H7 (cell line): Measurements from ENCODE around the gene PLCB4. TPM values are rescaled to one million over a fixed set of nuclear protein-coding genes. Genes with fewer than 3 reads are reported as not detected.
A peak's percentile ranks its signal among the peaks of the same experiment; 100 is the strongest.

Source experiments
- DNase-seq: peaks from one replicate; pipeline ENCODE4 v3.0.0; 2012
- H3K27me3 ChIP-seq: 2 replicates; pipeline ENCODE4 v1.6.0; 2011; ENCODE audit warnings: mild to moderate bottlenecking, low read length; ENCODE audit not compliant: control insufficient read depth, insufficient read depth
- H3K36me3 ChIP-seq: replicated peaks from 2 replicates; pipeline ENCODE4 v1.5.1; 2011; ENCODE audit warnings: low read length; ENCODE audit not compliant: control insufficient read depth, insufficient read depth
- H3K4me3 ChIP-seq: 2 replicates; pipeline ENCODE4 v1.5.1; 2011; ENCODE audit warnings: low read depth, mild to moderate bottlenecking, control low read depth, low read length, moderate library complexity; ENCODE audit not compliant: insufficient read depth
- total RNA-seq: library from RNA; depleted of rRNA; stranded (reverse); fragments of >200 nt; shearing (Covaris generic); gene quantifications from 2 replicates; pipeline ENCODE4 v1.2.3, GENCODE V29; 2014

Gene PLCB4
- total RNA-seq, 1 experiment from 2014 or later: 3.4 TPM

- no peak overlapping the region for H3K4me3 ChIP-seq
- peaks cover 63% of the 10 kb centered on the region for H3K27me3 ChIP-seq
- no peaks in the 10 kb centered on the region for H3K36me3 ChIP-seq
- DNase-seq: peak; percentile 74
These were observed 438.1 kb downstream of the PLCB4 start for GRCh38 chr20:9506964-9507369.

- peak; percentile 73 for DNase-seq
- H3K36me3 ChIP-seq: no peaks in the 10 kb centered on the region
- no peak overlapping the region for H3K4me3 ChIP-seq
- peaks cover 70% of the 10 kb centered on the region for H3K27me3 ChIP-seq
These were observed 438.8 kb downstream of the PLCB4 start for GRCh38 chr20:9507544-9508239.

GRCh38 chr20:9508240-9508661, 439.4 kb downstream of the PLCB4 start:
- H3K4me3 ChIP-seq: no peak overlapping the region; the same call in 1 of the 2 replicates
- H3K36me3 ChIP-seq: no peaks in the 10 kb centered on the region
- peaks cover 75% of the 10 kb centered on the region for H3K27me3 ChIP-seq
- peak; percentile 74 for DNase-seq

GRCh38 chr20:9508696-9509178, 439.9 kb downstream of the PLCB4 start:
- H3K27me3 ChIP-seq: peaks cover 79% of the 10 kb centered on the region
- peak overlapping the region; percentile 6; the same call in 1 of the 2 replicates for H3K4me3 ChIP-seq
- peak; percentile 66 for DNase-seq
- no peaks in the 10 kb centered on the region for H3K36me3 ChIP-seq

- DNase-seq: peak; percentile 15
- Histone ChIP-seq H3K36me3 (no peaks in the 10 kb centered on the region), H3K4me3 (no peak overlapping the region), H3K27me3 (peaks cover 84% of the 10 kb centered on the region)
These were observed 440.4 kb downstream of the PLCB4 start for GRCh38 chr20:9509246-9509645.

GRCh38 chr20:9510911-9511310, 442.0 kb downstream of the PLCB4 start:
- Histone ChIP-seq H3K27me3 (peaks cover 93% of the 10 kb centered on the region), H3K36me3 (no peaks in the 10 kb centered on the region), H3K4me3 (no peak overlapping the region)
- no peak for DNase-seq

GRCh38 chr20:9514072-9514460, 445.2 kb downstream of the PLCB4 start:
- DNase-seq: peak; percentile 33
- H3K36me3 ChIP-seq: no peaks in the 10 kb centered on the region
- H3K4me3 ChIP-seq: peak overlapping the region; percentile 49
- peaks cover 91% of the 10 kb centered on the region for H3K27me3 ChIP-seq

GRCh38 chr20:9514461-9515213, 445.8 kb downstream of the PLCB4 start, which contains the start of gene LAMP5:
TSS of gene LAMP5 (plus strand) at chr20:9514590. CDS start at chr20:9514853, 263 bp downstream.
- Histone ChIP-seq H3K36me3 (no peaks in the 10 kb centered on the region), H3K27me3 (peaks cover 87% of the 10 kb centered on the region), H3K4me3 (peak within 1 kb of the TSS; percentile 49)
- DNase-seq: peak; percentile 85

GRCh38 chr20:9515214-9515585, 446.3 kb downstream of the PLCB4 start:
- no peaks in the 10 kb centered on the region for H3K36me3 ChIP-seq
- peak; percentile 31 for DNase-seq
- peak overlapping the region; percentile 49; the same call in 1 of the 2 replicates for H3K4me3 ChIP-seq
- peaks cover 84% of the 10 kb centered on the region for H3K27me3 ChIP-seq

- H3K27me3 ChIP-seq: peaks cover 83% of the 10 kb centered on the region
- DNase-seq: peak; percentile 71
These were observed 446.9 kb downstream of the PLCB4 start for GRCh38 chr20:9515741-9516233.

GRCh38 chr20:9516234-9516871, 447.5 kb downstream of the PLCB4 start:
- H3K36me3 ChIP-seq: no peaks in the 10 kb centered on the region
- H3K4me3 ChIP-seq: peak overlapping the region; percentile 42
- peaks cover 80% of the 10 kb centered on the region for H3K27me3 ChIP-seq
- DNase-seq: peak; percentile 56

More at GRCh38 chr20:9515741-9516233, 446.9 kb downstream of the PLCB4 start:
- Histone ChIP-seq H3K36me3 (no peaks in the 10 kb centered on the region), H3K4me3 (peak overlapping the region; percentile 42)

GRCh38 chr20:9517297-9518162, 448.6 kb downstream of the PLCB4 start:
- Histone ChIP-seq H3K27me3 (peaks cover 73% of the 10 kb centered on the region), H3K4me3 (no peak overlapping the region)

GRCh38 chr20:9518576-9519175, 449.8 kb downstream of the PLCB4 start:
- peak; percentile 71 for DNase-seq
- Histone ChIP-seq H3K36me3 (no peaks in the 10 kb centered on the region), H3K4me3 (no peak overlapping the region), H3K27me3 (peaks cover 63% of the 10 kb centered on the region)

More at GRCh38 chr20:9517297-9518162, 448.6 kb downstream of the PLCB4 start:
- H3K36me3 ChIP-seq: no peaks in the 10 kb centered on the region
- peak; percentile 20 for DNase-seq
